Adrenal gland (tissue), 5 donors: Measurements from ENCODE around the gene FRMD5.

Source experiments
- POLR2A ChIP-seq, 2 donors: fragments of 450-650 bp; IDR thresholded peaks; one replicate each; pipeline ENCODE4 v1.6.1; 2017; ENCODE audit warnings: antibody characterized with exemption in 2 of 2, mild to moderate bottlenecking in 2 of 2, moderate library complexity in 1 of 2
- TF ChIP-seq, protein P1 (sequence below), 6 experiments: fragments of 450-650 bp in 4 of 6; fragments of 200-600 bp in 2 of 6; sonication (generic) in 1 of 6; IDR thresholded peaks; 1 replicate in 5 of 6; 2 replicates in 1 of 6; pipeline versions ENCODE4 v1.5.1 to v1.8.0; 2016 to 2021; ENCODE audit warnings: antibody characterized with exemption in 6 of 6, mild to moderate bottlenecking in 2 of 6, moderate library complexity in 1 of 6
- donor health status: DM: no; HTN: no; CAD: no.

DNA sequence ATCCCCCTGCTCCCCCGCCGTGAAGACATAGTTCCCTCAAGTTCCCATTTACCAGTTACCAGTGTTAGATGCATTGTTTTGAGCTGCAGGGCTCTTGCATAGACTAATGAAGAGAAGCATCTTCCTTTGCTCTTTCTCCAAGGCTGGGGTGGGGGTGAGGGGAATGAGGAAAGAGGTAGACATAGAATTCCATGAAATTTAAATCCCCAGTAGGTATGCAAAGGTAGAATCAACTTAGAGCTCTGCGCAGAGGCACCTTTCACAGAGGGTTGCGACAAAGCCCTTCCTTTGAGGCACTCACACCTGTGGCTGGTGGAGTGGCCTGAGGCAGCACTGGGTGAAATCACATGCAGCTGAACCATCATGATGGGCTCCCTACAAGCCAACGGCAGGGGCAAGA, 266.9 kb downstream of the FRMD5 start:
- TF ChIP-seq, protein P1, sequence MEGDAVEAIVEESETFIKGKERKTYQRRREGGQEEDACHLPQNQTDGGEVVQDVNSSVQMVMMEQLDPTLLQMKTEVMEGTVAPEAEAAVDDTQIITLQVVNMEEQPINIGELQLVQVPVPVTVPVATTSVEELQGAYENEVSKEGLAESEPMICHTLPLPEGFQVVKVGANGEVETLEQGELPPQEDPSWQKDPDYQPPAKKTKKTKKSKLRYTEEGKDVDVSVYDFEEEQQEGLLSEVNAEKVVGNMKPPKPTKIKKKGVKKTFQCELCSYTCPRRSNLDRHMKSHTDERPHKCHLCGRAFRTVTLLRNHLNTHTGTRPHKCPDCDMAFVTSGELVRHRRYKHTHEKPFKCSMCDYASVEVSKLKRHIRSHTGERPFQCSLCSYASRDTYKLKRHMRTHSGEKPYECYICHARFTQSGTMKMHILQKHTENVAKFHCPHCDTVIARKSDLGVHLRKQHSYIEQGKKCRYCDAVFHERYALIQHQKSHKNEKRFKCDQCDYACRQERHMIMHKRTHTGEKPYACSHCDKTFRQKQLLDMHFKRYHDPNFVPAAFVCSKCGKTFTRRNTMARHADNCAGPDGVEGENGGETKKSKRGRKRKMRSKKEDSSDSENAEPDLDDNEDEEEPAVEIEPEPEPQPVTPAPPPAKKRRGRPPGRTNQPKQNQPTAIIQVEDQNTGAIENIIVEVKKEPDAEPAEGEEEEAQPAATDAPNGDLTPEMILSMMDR (IDR thresholded peaks at IDR 0.05) = no peak
- TF ChIP-seq POLR2A (IDR thresholded peaks at IDR 0.05) = no peak
